HFF-Myc (cell line): ENCODE results near the gene RGL4.
"Not testable (repeated sequence)": the region's sequence is repeated elsewhere in the genome, so short reads cannot be mapped to it uniquely, and the experiment has no call there.

ENCODE experiments used
- DNase-seq: peaks from one replicate; pipeline ENCODE4 v3.0.0-alpha.2; 2011; ENCODE audit warnings: low read depth; ENCODE audit errors: extremely low read depth
- H3K4me3 ChIP-seq: replicated peaks from 2 replicates; pipeline ENCODE4 v1.5.1; 2011; ENCODE audit warnings: low read depth, mild to moderate bottlenecking, control low read depth, low read length
- TF ChIP-seq, protein P1 (sequence below): IDR thresholded peaks from 2 replicates; pipeline ENCODE4 v1.5.1; 2012; ENCODE audit warnings: mild to moderate bottlenecking, low read depth, low read length, control low read depth; ENCODE audit errors: missing control alignments

Gene RGL4

DNA sequence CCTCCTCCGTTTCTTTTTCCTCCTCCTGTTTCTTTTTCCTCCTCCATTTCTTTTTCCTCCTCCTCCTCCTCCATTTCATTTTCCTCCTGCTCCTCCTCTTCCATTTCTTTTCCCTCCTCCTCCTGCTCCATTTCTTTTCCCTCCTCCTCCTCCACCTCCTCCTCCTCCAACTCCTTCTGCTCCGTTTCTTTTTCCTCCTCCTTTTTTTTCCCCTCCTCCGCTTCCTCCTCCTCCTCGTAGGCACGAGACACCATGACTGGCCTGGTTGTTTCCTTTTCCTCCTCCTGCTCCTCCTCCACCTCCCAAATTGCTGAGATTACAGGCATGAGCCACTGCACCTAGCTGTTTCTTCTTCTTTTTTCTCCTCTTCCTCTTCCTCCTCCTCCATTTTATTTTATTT, 33.1 kb upstream of the RGL4 start:
- DNase-seq = no peak

DNA sequence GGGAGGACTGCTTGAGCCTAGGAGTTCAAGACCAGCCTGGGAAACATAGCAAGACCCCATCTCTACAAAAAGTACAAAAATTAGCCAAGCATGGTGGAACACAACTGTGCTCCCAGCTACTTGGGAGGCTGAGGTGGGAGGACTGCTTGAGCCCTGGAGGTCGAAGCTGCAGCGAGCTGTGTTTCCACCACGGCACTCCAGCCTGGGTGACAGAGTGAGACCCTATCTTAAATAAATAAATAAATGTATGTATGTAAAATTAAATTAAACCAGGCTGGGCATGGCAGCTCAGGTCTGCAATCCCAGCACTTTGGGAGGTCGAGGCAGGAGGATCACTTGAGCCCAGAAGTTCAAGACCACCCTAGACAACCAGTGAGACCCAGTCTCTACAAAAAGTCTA, 30.4 kb upstream of the RGL4 start:
- DNase-seq, H3K4me3 ChIP-seq: not testable (repeated sequence)

More for the DNA sequence above, 33.1 kb upstream of the RGL4 start:
- TF ChIP-seq, protein P1, sequence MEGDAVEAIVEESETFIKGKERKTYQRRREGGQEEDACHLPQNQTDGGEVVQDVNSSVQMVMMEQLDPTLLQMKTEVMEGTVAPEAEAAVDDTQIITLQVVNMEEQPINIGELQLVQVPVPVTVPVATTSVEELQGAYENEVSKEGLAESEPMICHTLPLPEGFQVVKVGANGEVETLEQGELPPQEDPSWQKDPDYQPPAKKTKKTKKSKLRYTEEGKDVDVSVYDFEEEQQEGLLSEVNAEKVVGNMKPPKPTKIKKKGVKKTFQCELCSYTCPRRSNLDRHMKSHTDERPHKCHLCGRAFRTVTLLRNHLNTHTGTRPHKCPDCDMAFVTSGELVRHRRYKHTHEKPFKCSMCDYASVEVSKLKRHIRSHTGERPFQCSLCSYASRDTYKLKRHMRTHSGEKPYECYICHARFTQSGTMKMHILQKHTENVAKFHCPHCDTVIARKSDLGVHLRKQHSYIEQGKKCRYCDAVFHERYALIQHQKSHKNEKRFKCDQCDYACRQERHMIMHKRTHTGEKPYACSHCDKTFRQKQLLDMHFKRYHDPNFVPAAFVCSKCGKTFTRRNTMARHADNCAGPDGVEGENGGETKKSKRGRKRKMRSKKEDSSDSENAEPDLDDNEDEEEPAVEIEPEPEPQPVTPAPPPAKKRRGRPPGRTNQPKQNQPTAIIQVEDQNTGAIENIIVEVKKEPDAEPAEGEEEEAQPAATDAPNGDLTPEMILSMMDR = no peak
- H3K4me3 ChIP-seq = no peak overlapping the region

DNA sequence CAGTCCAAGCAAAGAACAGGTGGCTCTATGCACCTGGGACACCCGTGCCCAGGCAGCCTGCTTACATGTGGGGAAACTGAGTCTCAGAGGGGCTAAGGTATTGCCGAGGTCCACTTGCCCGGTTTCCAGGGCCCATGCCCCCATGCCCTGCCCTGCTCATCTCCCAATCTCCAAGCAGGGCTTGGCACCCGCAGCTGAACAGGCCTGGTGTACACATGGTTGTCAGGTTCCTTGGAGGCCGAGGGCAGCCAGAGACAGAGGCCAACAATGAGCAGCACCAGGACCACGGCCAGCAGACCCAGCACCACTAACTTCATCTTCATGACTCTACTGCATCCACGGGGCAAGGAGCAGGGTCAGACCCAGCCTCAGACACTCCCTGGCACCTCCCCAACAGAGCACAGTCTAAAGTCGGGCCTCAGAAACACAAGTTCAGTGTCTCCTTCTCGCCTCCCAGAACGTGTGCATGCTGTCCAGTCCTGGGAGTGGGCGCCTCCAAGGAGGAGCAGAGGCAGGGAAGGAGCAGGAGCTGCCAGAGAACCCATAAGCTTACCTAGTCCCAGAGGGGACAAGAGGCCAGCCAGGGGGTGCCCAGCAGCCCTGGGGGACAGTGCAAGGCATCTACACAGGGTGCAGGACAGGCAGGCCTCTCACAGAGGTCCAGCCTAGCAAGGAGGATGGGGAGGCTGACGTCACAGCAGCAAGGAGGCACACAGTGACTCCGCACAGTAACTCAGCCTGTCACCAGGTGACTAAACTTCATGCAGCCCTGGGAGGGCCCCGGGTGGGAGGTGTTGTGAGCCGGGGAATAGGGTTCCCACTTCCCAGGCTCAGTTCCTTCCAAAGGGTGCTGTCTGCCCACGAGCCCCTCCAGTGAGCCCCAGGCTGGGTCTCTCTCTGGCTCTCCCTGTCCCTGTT, 20.2 kb upstream of the RGL4 start:
- no peak for DNase-seq
- TF ChIP-seq, protein P1 = no peak
- no peak overlapping the region for H3K4me3 ChIP-seq

DNA sequence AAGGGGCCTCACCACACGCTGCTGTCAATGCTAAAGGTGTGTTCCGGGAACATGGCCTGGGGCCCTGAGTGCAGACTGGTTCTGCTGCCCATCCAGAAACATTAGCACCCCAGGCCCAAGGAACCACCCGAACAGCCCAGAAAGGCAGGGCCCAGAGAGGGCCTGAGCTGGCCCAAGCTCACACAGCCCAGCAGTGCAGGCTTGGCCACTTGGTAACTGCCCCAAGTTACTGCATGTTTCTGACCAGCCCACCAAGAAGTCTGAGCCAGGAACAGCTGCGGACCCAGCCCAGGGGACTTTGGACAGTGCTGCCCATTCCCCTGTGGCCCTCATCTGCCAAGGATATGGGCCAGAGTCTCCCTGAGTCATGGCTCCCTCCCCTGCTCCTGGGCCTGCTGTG, 19.4 kb upstream of the RGL4 start:
- DNase-seq, H3K4me3 ChIP-seq: not testable (repeated sequence)

DNA sequence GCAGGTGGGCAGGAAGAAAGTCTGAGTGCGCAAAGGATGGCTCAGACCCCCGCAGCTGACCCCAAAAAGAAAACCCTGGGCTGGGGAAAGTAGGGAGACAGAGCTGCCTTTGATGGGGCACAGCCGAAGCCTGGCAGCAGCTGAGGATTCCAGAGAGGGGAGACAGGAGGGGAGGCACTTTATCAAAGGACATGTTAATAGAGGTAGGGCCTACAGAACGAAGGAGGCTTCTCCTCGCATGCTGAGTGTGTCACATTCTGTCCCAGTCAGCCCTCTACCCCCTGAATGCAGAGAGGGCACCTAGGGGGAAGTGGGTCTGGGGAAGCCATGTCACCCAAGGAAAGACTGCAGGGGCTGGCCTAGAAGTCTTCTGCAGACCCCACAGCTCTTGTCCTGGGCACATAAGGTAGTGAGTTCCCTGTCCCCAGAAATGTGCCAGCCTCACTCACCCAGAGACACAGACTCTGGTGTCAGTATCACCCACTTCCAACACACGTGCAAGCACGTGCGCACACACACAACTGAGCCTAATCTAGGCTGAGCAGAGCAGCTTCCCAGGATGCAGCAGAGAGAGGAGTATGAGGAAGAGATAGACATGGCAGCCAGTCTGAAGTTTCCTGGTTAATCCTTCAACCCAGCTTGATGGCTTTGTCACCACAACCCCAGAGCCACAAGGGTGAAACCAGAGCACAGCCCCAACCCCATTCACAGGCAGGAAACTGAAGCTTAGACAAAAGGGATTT, 18.3 kb upstream of the RGL4 start:
- not testable (repeated sequence) for H3K4me3 ChIP-seq, DNase-seq

DNA sequence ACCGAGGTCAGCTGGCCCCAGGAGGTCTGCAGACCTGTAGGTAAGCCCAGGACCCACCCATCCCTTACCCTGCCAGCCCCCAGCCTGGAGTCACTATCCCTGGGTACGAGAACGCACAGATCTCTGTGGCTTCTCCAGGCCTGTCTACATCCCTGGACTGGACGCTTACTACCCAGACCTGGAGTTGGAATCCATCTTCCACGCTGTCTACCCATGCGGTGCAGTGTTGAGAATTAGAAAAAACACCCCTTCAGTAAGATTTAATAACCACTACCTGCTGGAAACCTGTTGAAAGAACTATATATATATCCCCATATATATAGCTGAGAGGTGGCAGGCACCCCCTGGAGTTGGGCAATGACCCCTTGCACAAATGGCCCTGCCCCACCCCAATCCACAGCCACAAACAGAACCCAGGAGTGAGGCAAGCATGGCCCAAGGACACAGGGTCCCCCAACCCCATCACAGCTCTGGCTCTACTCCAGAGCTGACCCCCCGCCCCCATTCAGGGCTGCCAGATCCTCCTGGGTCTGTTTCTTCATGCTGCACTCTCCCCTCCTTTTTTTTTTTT, 17.7 kb upstream of the RGL4 start:
- no peak overlapping the region for H3K4me3 ChIP-seq
- TF ChIP-seq, protein P1 = no peak
- DNase-seq = no peak

DNA sequence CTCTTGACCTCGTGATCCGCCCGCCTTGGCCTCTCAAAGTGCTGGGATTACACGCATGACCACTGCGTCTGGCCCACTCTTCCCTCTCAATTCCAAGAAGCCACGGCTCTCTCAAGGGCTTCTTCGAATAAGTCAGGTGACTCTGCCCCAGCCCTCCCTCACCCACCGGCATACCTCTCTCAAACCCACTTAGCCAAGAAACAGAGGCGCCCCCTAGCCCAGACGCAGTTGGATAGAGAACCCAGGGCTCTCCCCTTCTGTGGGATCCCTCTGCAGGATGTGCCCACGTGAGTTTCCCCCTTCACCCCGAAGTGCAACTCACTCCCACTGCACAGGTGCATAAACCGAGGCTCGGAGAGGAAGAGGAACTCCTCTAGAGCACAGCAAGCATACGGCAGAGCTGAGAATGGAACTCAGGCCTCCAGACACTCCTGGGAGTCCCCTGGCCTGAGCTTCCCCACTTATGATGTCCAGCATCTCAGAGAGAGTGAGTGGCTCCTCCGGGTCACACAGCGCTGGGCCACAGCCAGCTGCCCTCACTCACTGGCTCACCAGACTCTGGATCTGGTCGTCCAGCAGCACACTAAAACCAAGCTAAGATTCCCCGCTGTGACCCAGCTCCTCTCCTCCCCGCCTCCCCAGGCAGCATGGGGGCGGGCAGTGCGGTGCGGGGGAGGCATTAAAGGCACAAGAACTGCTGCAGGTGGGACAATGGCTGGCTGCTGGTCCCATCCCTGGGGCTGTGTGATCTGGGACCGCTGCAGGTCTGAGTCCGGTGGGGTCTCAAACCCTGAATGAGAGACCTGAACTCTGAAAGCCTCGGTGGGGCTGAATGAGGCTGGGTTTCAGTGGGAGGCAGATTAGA, 16.8 kb upstream of the RGL4 start:
- TF ChIP-seq, protein P1 = no peak

DNA sequence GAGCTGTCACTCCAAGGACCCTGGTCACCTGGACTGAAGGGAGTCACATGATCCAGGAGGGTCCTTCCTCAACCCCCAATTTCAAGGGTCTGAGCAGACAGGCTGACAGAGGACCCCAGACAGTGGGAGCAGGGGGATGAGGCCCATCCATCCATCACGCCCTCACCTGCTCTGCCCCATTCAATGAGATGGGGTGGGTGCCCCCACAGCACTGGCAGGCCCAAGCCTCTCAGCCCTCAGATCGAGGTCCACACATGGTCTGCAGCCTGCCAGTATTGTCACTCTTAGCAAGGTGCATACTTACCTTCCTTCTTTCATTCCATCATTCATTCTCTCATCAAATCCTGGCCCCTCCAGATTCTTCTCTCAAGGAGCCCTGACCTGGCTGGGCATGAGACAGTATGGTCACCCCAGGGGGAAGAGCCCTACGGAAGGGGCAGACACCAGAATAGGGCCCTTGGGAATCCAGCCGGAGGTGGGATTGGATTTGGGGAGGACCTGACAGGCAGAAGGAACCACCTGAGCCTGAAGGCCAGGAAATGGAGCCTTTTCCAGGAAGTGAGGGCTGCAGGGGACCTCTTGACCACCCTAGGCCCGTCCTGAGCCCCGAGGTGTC, 15.8 kb upstream of the RGL4 start:
- H3K4me3 ChIP-seq, DNase-seq: not testable (repeated sequence)

More for the DNA sequence above, 16.8 kb upstream of the RGL4 start:
- DNase-seq = no peak
- no peak overlapping the region for H3K4me3 ChIP-seq
